Measurements from ENCODE around the gene KRT32. TPM values are rescaled to one million over a fixed set of nuclear protein-coding genes. Genes with fewer than 3 reads are reported as not detected.
A peak's percentile ranks its signal among the peaks of the same experiment; 100 is the strongest.

The KRT32 gene
- polyA plus RNA-seq, 3 donors = not detected

DNA sequence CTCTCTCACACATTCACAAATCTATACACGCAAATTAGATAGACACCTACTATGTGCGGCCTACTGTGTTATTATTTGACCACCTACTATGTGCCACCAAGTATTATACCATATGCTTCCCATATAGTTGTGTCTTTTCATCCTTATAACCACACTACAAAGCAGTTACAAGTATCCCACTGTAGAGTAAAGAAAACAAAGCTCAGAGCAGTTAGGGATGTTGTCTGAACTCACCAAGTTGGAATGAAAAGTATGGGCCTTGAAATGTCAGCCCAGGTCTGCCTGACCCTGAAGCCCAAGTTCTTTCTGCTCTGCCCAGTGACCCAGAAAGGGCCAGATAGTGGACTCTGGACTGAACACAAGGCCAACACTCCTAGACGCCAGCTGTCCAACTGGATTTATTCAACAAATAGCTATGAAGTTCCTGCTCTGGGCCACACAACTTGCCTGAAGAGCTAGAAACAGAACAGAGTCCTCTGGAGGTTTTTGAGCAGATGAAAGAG lies 51.3 kb downstream of the KRT32 start:
- DNase-seq (ENCODE audit: extremely low read depth in 1 of 11, low read depth in 9 of 11, low spot score in 4 of 11) = peak in 1 of 11 donors; percentile 43

DNA sequence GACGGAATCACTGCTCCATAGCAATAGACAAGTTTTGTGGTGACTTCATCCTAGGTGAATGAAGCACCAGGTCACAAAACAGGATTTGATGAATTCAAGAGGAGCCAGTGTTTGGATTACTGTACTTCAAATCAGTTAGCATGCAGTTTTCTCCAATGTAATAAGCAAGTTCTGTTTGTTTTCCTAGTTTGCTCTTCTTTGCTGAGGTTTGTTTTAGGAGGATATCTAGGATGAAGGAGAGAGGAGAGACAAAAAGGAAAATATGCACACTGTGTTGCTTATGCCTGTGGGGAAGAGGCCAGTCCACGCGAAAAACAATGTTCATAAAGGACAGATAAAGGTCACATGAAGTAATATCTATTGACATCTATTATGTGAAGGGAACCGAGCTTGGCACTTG lies 51.8 kb downstream of the KRT32 start:
- no peak for DNase-seq (ENCODE audit: extremely low read depth in 1 of 11, low read depth in 9 of 11, low spot score in 4 of 11)

DNA sequence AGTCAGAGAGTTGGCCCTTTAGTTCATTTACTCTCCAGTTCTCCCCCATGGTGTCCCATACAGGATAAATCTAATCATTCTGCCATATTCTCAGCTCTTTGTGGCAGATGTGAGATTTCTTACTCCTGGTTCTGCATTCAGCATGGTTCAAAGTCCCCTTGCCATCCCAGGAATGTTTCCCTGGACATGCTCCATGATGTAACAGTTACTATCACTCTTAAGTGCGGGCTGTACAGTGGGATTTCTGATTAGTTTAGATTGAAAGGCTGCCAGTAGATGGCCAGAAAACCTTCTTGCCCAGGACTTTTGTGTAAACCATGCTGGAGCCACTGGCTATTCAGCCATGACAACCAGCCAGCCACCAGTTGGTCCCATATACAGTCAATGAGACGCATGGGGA lies 53.2 kb downstream of the KRT32 start:
- no peak for DNase-seq (ENCODE audit: extremely low read depth in 1 of 11, low read depth in 9 of 11, low spot score in 4 of 11)

DNA sequence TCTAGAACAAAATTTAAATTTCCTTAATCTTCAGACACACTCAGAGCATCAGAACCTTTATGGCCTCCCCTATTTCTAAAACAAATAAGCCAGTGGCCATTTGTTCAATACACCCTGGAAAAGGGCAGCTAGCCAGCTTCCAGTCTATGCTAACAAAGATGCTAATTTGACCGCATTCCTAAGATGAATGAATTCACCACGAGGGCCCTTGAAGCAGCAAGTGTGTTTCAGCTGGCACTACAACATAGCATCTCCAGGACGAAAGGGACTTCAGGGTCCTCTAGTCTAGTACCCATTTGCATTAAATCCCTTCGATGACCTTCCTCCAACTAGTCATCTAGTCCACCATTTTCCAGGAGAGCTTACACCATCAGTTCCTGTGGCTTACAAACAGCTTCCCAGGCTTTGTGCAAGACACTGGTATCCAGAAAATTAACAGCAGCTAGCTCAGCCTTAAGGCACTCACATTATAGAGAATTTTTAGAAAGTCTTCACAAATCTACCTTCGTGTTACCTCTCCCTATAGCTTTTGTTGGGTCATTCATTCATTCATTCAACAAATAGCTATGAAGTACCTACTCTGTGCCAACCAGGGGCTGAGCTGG lies 53.7 kb downstream of the KRT32 start:
- no peak for DNase-seq (ENCODE audit: extremely low read depth in 1 of 11, low read depth in 9 of 11, low spot score in 4 of 11)

DNA sequence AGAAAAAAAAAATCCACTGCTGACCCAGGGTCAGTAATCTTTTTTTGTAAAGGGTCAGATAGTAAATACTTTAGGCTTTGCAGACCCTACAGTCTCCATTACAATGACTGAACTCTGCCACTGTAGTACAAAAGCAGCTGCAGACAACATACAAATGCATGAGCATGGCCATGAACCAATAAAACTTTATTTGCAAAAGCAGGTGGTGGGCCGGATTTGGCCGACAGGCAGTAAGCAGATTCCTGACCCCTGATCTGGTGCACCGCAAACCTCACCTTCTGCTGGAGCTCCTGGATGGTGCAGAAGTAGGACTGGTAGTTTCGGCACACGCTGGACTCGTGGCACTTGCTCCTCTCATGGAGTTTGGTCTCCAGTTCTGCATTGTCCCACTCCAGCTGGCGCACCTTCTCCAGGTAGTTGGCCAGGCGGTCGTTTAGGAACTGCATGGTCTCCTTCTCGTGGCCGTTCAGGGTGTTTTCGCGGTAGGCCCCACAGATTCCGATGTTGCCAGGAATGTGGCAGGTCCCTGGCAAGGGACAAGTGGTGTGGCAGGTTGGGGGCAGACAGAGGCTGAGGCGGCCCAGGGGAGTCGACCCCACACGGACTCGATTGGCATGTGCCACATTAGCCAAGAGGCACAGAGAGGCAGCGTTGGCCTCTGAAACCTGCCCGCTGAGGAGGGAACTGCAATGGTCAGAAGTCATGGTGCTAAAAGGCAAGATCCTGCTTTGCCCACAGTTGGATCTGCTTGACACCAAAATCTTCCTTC lies 55.9 kb downstream of the KRT32 start:
- no peak for DNase-seq (ENCODE audit: extremely low read depth in 1 of 11, low read depth in 9 of 11, low spot score in 4 of 11)

Other genes with a start within 250 kb of the KRT32 start
- not detected for gene KRTAP9-2, start 240.7 kb downstream of the KRT32 start, polyA plus RNA-seq (ENCODE audit: insufficient read length in 3 of 3)
- not detected for gene KRTAP9-3, start 234.9 kb downstream of the KRT32 start, polyA plus RNA-seq (ENCODE audit: insufficient read length in 3 of 3)
- gene KRTAP9-8, start 229.4 kb downstream of the KRT32 start, polyA plus RNA-seq (ENCODE audit: insufficient read length in 3 of 3) = not detected
- gene KRTAP9-4, start 217.7 kb downstream of the KRT32 start, polyA plus RNA-seq (ENCODE audit: insufficient read length in 3 of 3) = not detected
- gene KRTAP9-9, start 212.0 kb downstream of the KRT32 start, polyA plus RNA-seq (ENCODE audit: insufficient read length in 3 of 3) = not detected
- under 1 TPM in 1 of 3 donors, not detected in 2; 0.19 TPM for gene KRTAP9-6, start 202.0 kb downstream of the KRT32 start, polyA plus RNA-seq (ENCODE audit: insufficient read length in 3 of 3)
- gene KRTAP9-7, start 191.7 kb downstream of the KRT32 start, polyA plus RNA-seq (ENCODE audit: insufficient read length in 3 of 3) = not detected
- not detected for gene KRTAP29-1, start 164.5 kb downstream of the KRT32 start, polyA plus RNA-seq (ENCODE audit: insufficient read length in 3 of 3)
- not detected for gene KRTAP16-1, start 158.1 kb downstream of the KRT32 start, polyA plus RNA-seq (ENCODE audit: insufficient read length in 3 of 3)
- gene KRTAP17-1, start 151.7 kb downstream of the KRT32 start, polyA plus RNA-seq (ENCODE audit: insufficient read length in 3 of 3) = under 1 TPM in 1 of 3 donors, not detected in 2; 0.17 TPM
- not detected for gene KRT33A, start 116.6 kb downstream of the KRT32 start, polyA plus RNA-seq (ENCODE audit: insufficient read length in 3 of 3)
- gene KRT33B, start 97.6 kb downstream of the KRT32 start, polyA plus RNA-seq (ENCODE audit: insufficient read length in 3 of 3) = not detected
- not detected for gene KRT34, start 85.1 kb downstream of the KRT32 start, polyA plus RNA-seq (ENCODE audit: insufficient read length in 3 of 3)
- gene KRT31, start 69.8 kb downstream of the KRT32 start, polyA plus RNA-seq (ENCODE audit: insufficient read length in 3 of 3) = not detected
- gene KRT37, start 42.8 kb downstream of the KRT32 start, polyA plus RNA-seq (ENCODE audit: insufficient read length in 3 of 3) = not detected
- gene KRT38, start 26.4 kb downstream of the KRT32 start, polyA plus RNA-seq (ENCODE audit: insufficient read length in 3 of 3) = not detected
- not detected for gene KRT35, start 13.8 kb upstream of the KRT32 start, polyA plus RNA-seq (ENCODE audit: insufficient read length in 3 of 3)
- gene KRT36, start 22.5 kb upstream of the KRT32 start, polyA plus RNA-seq (ENCODE audit: insufficient read length in 3 of 3) = not detected
- gene KRT13, start 38.2 kb upstream of the KRT32 start, polyA plus RNA-seq (ENCODE audit: insufficient read length in 3 of 3) = under 1 TPM; 0.20 to 0.42 (median 0.33) TPM
- gene KRT15, start 51.5 kb upstream of the KRT32 start, polyA plus RNA-seq (ENCODE audit: insufficient read length in 3 of 3) = 1 to 10 TPM in 1 of 3 donors, under 1 TPM in 2; 0.51 to 2.0 (median 0.72) TPM
- gene KRT19, start 60.9 kb upstream of the KRT32 start, polyA plus RNA-seq (ENCODE audit: insufficient read length in 3 of 3) = 100 to 1,000 TPM; 155 to 178 (median 173) TPM
- under 1 TPM in 1 of 3 donors, not detected in 2; 0.07 TPM for gene KRT9, start 104.7 kb upstream of the KRT32 start, polyA plus RNA-seq (ENCODE audit: insufficient read length in 3 of 3)
- under 1 TPM in 1 of 3 donors, not detected in 2; 0.39 TPM for gene KRT14, start 119.5 kb upstream of the KRT32 start, polyA plus RNA-seq (ENCODE audit: insufficient read length in 3 of 3)
- not detected for gene KRT16, start 145.4 kb upstream of the KRT32 start, polyA plus RNA-seq (ENCODE audit: insufficient read length in 3 of 3)
- 10 to 100 TPM in 1 of 3 donors, 1 to 10 TPM in 2; 1.6 to 12.0 (median 3.2) TPM for gene KRT17, start 157.2 kb upstream of the KRT32 start, polyA plus RNA-seq (ENCODE audit: insufficient read length in 3 of 3)
- gene EIF1, start 221.5 kb upstream of the KRT32 start, polyA plus RNA-seq (ENCODE audit: insufficient read length in 3 of 3) = 100 to 1,000 TPM; 706 to 791 (median 745) TPM
- gene GAST, start 244.9 kb upstream of the KRT32 start, polyA plus RNA-seq (ENCODE audit: insufficient read length in 3 of 3) = not detected